OCI-LY7 (cell line): ENCODE results near the gene ASB17. TPM values are rescaled to one million over a fixed set of nuclear protein-coding genes. Genes with fewer than 3 reads are reported as not detected.

ENCODE experiments used
- BruUV-seq: library from RNA; stranded (reverse); fragments of 400-500 nt; replicated peaks from 2 replicates; lab custom pipeline; 2021; lab: Mats Ljungman, UMichigan
- CTCF ChIA-PET: fragments of 300-600 bp; sonication (Branson Sonifier 250); formaldehyde crosslinking; loops from one replicate; lab custom pipeline; 2022; ENCODE audit warnings: antibody characterized with exemption; ENCODE audit not compliant: unreplicated experiment; lab: Charles Lee
- POLR2A ChIA-PET: fragments of 300-600 bp; sonication (Branson Sonifier 250); formaldehyde crosslinking; loops from one replicate; lab custom pipeline; 2022; ENCODE audit warnings: antibody characterized with exemption; lab: Charles Lee
- DNase-seq: peaks from one replicate; pipeline ENCODE4 v3.0.0-alpha.2; 2015; ENCODE audit warnings: low spot score
- H2AFZ ChIP-seq: fragments of 200-600 bp; sonication (generic), shearing (Covaris generic); 2 replicates; pipeline ENCODE4 v1.6.1; 2014; ENCODE audit warnings: mild to moderate bottlenecking, antibody characterized with exemption, low read length, moderate library complexity
- H3K27ac ChIP-seq: fragments of 200-600 bp; sonication (generic); 2 replicates; pipeline ENCODE4 v1.5.1; 2014; ENCODE audit warnings: mixed run types, low read depth, mild to moderate bottlenecking, moderate library complexity, low read length, inconsistent platforms; ENCODE audit not compliant: poor library complexity, severe bottlenecking
- H3K36me3 ChIP-seq: fragments of 200-600 bp; sonication (generic); 2 replicates; pipeline ENCODE4 v1.6.1; 2014; ENCODE audit warnings: mild to moderate bottlenecking, antibody characterized with exemption, low read length, moderate library complexity, mixed read lengths; ENCODE audit not compliant: insufficient read depth
- H3K4me1 ChIP-seq: fragments of 200-600 bp; sonication (generic); 2 replicates; pipeline ENCODE4 v1.5.1; 2014; ENCODE audit warnings: mild to moderate bottlenecking, low read length; ENCODE audit not compliant: insufficient read depth, poor library complexity, severe bottlenecking
- H3K4me2 ChIP-seq: fragments of 200-600 bp; sonication (generic); 2 replicates; pipeline ENCODE4 v1.6.1; 2014; ENCODE audit warnings: mild to moderate bottlenecking, low read length
- H3K4me3 ChIP-seq: fragments of 200-600 bp; sonication (generic); 2 replicates; pipeline ENCODE4 v1.5.1; 2014; ENCODE audit warnings: mild to moderate bottlenecking, low read depth, low read length; ENCODE audit not compliant: poor library complexity, severe bottlenecking
- H3K79me2 ChIP-seq: fragments of 200-600 bp; sonication (generic); 2 replicates; pipeline ENCODE4 v1.6.1; 2016; ENCODE audit warnings: low read depth, mild to moderate bottlenecking, low read length, moderate library complexity, mixed read lengths; ENCODE audit not compliant: insufficient read depth
- H3K9me2 ChIP-seq: fragments of 200-600 bp; sonication (generic); 2 replicates; pipeline ENCODE4 v1.6.1; 2016; ENCODE audit warnings: mild to moderate bottlenecking, low read length, mixed read lengths; ENCODE audit not compliant: insufficient read depth
- H3K9me3 ChIP-seq: fragments of 200-600 bp; sonication (generic); 2 replicates; pipeline ENCODE4 v1.6.1; 2014; ENCODE audit warnings: mild to moderate bottlenecking, mixed run types, low read length, mixed read lengths
- H4K20me1 ChIP-seq: fragments of 200-600 bp; sonication (generic); 2 replicates; pipeline ENCODE4 v1.6.1; 2014; ENCODE audit warnings: mild to moderate bottlenecking, antibody characterized with exemption, low read length, moderate library complexity, mixed read lengths; ENCODE audit not compliant: insufficient read depth
- EZH2phosphoT487 ChIP-seq: fragments of 200-600 bp; sonication (generic); IDR thresholded peaks from 2 replicates; pipeline ENCODE4 v1.6.1; 2018; ENCODE audit warnings: low read depth, borderline replicate concordance, mild to moderate bottlenecking, mixed run types, antibody characterized with exemption, low read length, moderate library complexity, mixed read lengths
- intact Hi-C: fragments of 100-400 bp; cut with micrococcal nuclease; formaldehyde crosslinking; loops from one replicate; pipeline ENCODE4 v1.10.0; 2022; ENCODE audit not compliant: unreplicated experiment
- total RNA-seq, 2 experiments: library from RNA; depleted of rRNA in 1 of 2; stranded (reverse); fragments of >200 nt in 1 of 2; shearing (Covaris generic) in 1 of 2; gene quantifications; 2 replicates each; pipeline ENCODE4 v1.2.3, GENCODE V29; 2014 to 2022
- TF ChIP-seq, protein P1 (sequence below): fragments of 200-600 bp; sonication (generic); conservative IDR thresholded peaks from 2 replicates; pipeline ENCODE4 v1.5.1; 2014; ENCODE audit warnings: mild to moderate bottlenecking, antibody characterized with exemption, low read length, moderate library complexity, mixed read lengths

Gene ASB17
- total RNA-seq, 2 experiments from 2014 or later, result not detected

DNA sequence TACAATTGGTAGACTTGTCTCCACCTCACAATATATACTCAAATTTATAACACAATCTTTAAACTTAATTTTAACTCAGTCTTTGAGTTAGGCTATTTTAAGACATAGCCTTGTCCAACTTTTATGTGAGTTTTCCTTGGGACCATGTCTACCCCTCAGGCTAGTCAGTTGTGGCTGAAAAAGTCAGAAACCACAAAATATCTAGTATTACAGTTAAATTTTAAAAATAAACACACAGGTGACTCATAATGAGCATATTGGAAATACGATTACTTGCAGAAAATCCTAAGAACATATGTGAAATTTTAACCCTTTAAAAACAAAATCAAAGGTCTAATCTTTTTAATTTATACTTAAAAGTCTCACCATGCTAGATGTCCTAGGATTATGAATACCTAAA is 4.8 kb upstream of the ASB17 start:
- Histone ChIP-seq H2AFZ (no peak overlapping the region), H3K4me1 (no peaks in the 10 kb centered on the region), H3K9me2 (no peaks in the 10 kb centered on the region), H3K4me2 (no peak overlapping the region), H3K4me3 (no peak overlapping the region), H3K36me3 (no peaks in the 10 kb centered on the region), H3K9me3 (no peaks in the 10 kb centered on the region), H4K20me1 (no peaks in the 10 kb centered on the region), H3K79me2 (no peaks in the 10 kb centered on the region), H3K27ac (no peak overlapping the region)
- no peak for DNase-seq
- TF ChIP-seq EZH2phosphoT487, result no peak
- TF ChIP-seq, protein P1, sequence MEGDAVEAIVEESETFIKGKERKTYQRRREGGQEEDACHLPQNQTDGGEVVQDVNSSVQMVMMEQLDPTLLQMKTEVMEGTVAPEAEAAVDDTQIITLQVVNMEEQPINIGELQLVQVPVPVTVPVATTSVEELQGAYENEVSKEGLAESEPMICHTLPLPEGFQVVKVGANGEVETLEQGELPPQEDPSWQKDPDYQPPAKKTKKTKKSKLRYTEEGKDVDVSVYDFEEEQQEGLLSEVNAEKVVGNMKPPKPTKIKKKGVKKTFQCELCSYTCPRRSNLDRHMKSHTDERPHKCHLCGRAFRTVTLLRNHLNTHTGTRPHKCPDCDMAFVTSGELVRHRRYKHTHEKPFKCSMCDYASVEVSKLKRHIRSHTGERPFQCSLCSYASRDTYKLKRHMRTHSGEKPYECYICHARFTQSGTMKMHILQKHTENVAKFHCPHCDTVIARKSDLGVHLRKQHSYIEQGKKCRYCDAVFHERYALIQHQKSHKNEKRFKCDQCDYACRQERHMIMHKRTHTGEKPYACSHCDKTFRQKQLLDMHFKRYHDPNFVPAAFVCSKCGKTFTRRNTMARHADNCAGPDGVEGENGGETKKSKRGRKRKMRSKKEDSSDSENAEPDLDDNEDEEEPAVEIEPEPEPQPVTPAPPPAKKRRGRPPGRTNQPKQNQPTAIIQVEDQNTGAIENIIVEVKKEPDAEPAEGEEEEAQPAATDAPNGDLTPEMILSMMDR, result no peak
- ChIA-PET CTCF (no interaction called here), POLR2A (no interaction called here)
- intact Hi-C loops, result no loop called here
- BruUV-seq, result no TSS peak

GRCh38 chr1:75922698-75923097 is 9.5 kb downstream of the ASB17 start:
- BruUV-seq, result no TSS peak
- Histone ChIP-seq H3K27ac (no peak overlapping the region), H3K79me2 (no peaks in the 10 kb centered on the region), H3K4me1 (no peaks in the 10 kb centered on the region), H3K36me3 (no peaks in the 10 kb centered on the region), H3K9me3 (no peaks in the 10 kb centered on the region), H3K4me2 (no peak overlapping the region), H4K20me1 (no peaks in the 10 kb centered on the region), H3K4me3 (no peak overlapping the region), H2AFZ (no peak overlapping the region), H3K9me2 (no peaks in the 10 kb centered on the region)
- ChIA-PET CTCF (no interaction called here), POLR2A (no interaction called here)
- intact Hi-C loops, result no loop called here
- no peak for DNase-seq
- TF ChIP-seq, protein P1, result no peak
- TF ChIP-seq EZH2phosphoT487, result no peak

DNA sequence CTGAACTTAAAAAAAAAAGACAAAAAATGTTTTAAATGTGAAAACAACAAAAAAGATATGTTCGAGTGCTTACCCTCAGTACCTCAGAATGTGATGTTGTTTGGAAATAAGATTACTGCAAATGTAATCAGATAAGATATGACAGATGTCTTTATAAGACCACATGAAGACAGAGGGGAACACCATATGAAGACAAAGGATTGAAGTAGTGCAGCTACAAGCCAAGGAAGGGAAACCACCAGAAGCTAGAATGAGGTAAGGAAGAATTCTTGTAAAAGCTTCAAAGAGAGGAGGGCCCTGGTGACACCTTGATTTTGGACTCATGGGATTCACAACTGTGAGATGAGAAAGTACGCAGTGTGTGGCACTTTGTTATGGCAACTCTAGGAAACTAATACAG is 15.4 kb downstream of the ASB17 start:
- CTCF ChIA-PET, result no interaction called here
- no peaks in the 10 kb centered on the region for H3K4me1 ChIP-seq
- intact Hi-C loops, result no loop called here
- POLR2A ChIA-PET, result no interaction called here
- no peak overlapping the region for H3K4me3 ChIP-seq
- no TSS peak for BruUV-seq
- H3K9me3 ChIP-seq, result no peaks in the 10 kb centered on the region
- H3K27ac ChIP-seq, result no peak overlapping the region
- no peaks in the 10 kb centered on the region for H4K20me1 ChIP-seq
- no peak overlapping the region for H2AFZ ChIP-seq
- DNase-seq, result no peak
- H3K36me3 ChIP-seq, result no peaks in the 10 kb centered on the region
- H3K4me2 ChIP-seq, result no peak overlapping the region
- no peaks in the 10 kb centered on the region for H3K79me2 ChIP-seq
- no peaks in the 10 kb centered on the region for H3K9me2 ChIP-seq
- TF ChIP-seq, protein P1, result no peak
- no peak for TF ChIP-seq EZH2phosphoT487
